ENCODE results near the gene MBLAC2. TPM values are rescaled to one million over a fixed set of nuclear protein-coding genes. Genes with fewer than 3 reads are reported as not detected.

Gene MBLAC2
- polyA plus RNA-seq, 3 donors: 9.6 to 11.3 (median 10.9) TPM

Other genes with a start within 250 kb of the MBLAC2 start
- 10 to 100 TPM; 66.5 to 88.9 (median 75.5) TPM for gene CETN3, start 65.0 kb downstream of the MBLAC2 start, polyA plus RNA-seq (ENCODE audit: insufficient read length in 3 of 3)
- 1 to 10 TPM; 2.1 to 3.5 (median 2.7) TPM for gene POLR3G, start 93 bp upstream of the MBLAC2 start, polyA plus RNA-seq (ENCODE audit: insufficient read length in 3 of 3)
- gene LYSMD3, start 54.8 kb upstream of the MBLAC2 start, polyA plus RNA-seq (ENCODE audit: insufficient read length in 3 of 3): 10 to 100 TPM; 25.7 to 31.9 (median 30.8) TPM
- 10 to 100 TPM in 2 of 3 donors, 1 to 10 TPM in 1; 8.4 to 12.8 (median 12.4) TPM for gene ADGRV1, start 84.0 kb upstream of the MBLAC2 start, polyA plus RNA-seq (ENCODE audit: insufficient read length in 3 of 3)

Data from renal cortex interstitium (tissue), 3 donors.